ENCODE data around the gene GJE1. TPM values are rescaled to one million over a fixed set of nuclear protein-coding genes. Genes with fewer than 3 reads are reported as not detected.
"Not testable (repeated sequence)": the region's sequence is repeated elsewhere in the genome, so short reads cannot be mapped to it uniquely, and the experiment has no call there.

GJE1 gene
- total RNA-seq, 1 donor from 2014 or later: not detected

GRCh38 chr6:142155895-142156757 is 23.4 kb downstream of the GJE1 start:
- ATAC-seq (no peak), DNase-seq (no peak)
- intact Hi-C loops (cut with micrococcal nuclease): loop anchor here (5.0 to 10.0 kb wide), 2 partner anchors 51 to 229 kb away; no protein-coding TSS in a partner anchor

DNA sequence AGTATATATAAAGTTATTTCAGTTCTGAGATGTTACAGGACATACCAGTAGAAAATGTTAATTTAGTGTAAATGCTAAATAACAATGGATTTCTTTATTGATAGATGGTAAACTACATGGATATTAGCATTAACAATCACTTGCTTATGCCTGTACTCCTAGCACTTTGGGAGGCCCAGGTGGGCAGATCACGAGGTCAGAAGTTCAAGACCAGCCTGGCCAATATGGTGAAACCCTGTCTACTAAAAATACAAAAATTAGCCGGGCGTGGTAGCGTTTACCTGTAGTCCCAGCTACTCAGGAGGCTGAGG is 24.0 kb downstream of the GJE1 start:
- DNase-seq, ATAC-seq: not testable (repeated sequence)
- intact Hi-C loops (cut with micrococcal nuclease): loop anchor here (5.0 to 10.0 kb wide), 2 partner anchors 51 to 228 kb away; no protein-coding TSS in a partner anchor

DNA sequence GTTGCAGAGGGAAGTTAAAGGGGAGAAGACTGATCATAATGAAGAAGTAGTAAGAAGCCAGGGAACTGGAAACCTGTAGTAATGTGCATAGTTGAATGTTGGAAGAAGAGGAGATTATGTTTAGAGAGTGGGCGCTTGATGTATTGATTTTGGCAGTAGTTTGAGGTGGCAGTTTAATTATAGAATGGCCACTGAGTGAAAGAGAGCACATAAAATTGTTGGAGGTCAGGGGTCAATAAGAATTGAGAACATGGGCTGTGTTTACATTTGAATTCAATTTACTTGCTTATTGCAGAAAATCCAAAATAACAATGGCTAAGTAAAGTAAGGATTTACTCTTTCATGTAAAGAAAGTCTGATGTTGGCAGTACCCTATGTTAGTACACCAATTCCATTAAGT is 30.1 kb downstream of the GJE1 start:
- DNase-seq: no peak
- ATAC-seq: no peak
- intact Hi-C loops (cut with micrococcal nuclease): no loop called here

DNA sequence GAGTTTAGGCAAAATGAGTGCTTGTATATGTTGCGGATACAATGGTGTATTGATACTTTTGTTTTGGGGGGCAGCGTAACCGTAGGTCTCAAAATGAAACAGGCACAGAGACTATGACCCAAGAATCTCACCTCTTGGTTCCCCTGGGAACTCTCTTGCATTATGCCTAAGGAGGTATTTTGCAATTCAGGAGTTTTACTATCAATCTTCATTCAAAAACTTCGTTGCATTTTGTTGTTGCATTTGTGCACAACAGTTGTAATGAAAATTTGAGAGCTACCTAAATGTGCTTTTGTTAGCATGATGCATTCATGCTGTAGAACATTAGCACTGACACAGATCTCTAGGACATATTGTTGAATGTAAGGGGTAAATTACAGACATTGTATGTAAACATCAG is 32.5 kb downstream of the GJE1 start:
- intact Hi-C loops (cut with micrococcal nuclease): no loop called here

GRCh38 chr6:142167071-142167470 is 34.3 kb downstream of the GJE1 start:
- DNase-seq (no peak), ATAC-seq (no peak)
- intact Hi-C loops (cut with micrococcal nuclease): no loop called here

More for the DNA sequence above, 32.5 kb downstream of the GJE1 start:
- ATAC-seq (no peak), DNase-seq (no peak)

GRCh38 chr6:142167486-142167885 is 34.8 kb downstream of the GJE1 start:
- intact Hi-C loops (cut with micrococcal nuclease): no loop called here
- no peak for DNase-seq
- no peak for ATAC-seq

DNA sequence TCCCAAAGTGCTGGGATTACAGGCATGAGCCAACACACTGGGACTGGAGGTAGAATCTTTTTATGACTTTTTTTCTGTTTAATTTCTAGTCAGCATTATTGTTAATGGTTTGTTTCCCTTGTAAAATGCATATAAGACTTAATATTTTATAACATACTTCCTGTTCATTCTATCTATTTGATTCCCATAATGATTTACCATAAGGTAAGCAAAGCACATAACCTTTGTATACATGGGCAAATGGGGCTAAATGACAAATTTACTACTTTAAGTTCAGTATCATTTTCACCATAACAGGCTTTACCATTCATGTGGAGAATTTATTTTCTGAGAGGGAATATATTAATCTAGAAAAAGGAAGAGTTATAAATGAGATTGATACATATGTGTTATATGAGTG is 38.6 kb downstream of the GJE1 start:
- no peak for DNase-seq
- no peak for ATAC-seq
- intact Hi-C loops (cut with micrococcal nuclease): no loop called here

DNA sequence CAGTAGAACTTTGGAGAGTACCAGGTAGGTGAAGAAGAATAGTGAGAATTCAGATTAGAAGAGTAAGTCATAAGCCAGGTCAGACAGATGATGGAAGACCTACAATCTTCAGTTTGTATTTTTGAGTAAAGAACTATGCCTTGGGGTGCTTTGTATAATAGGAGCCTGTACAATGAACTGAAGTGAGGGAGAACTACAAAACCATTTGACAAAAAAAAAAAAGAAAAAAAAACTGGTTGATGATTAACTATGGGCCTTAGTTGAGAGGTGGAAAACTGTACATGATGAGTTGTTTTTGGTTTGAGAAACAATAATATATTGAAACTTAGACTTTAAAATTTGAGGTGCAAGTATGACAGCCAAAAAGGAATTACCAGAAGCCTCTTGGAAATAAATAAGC is 40.0 kb downstream of the GJE1 start:
- ATAC-seq (no peak), DNase-seq (no peak)
- intact Hi-C loops (cut with micrococcal nuclease): no loop called here

DNA sequence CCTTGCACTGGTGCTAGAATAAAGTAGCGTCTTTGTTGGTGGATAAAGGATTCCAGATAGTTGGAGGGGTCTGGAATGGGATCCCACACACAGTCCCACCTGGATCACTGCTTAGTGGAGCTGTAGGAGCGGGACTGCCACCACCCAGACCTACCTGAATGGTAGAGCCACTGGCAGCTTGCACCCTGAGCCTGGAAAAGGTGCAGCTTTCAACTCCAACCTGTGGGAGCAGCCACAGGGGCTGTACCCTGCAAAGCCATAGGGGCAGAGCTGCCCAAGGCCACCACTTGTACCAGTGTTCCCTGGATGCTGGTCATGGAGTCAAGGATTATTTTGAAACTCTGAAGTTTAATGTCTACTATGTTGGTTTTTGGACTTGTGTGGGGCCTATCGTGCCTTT is 41.3 kb downstream of the GJE1 start:
- DNase-seq: no peak
- no peak for ATAC-seq
- intact Hi-C loops (cut with micrococcal nuclease): no loop called here

GRCh38 chr6:142174703-142175102 is 42.0 kb downstream of the GJE1 start:
- ATAC-seq (no peak), DNase-seq (no peak)
- intact Hi-C loops (cut with micrococcal nuclease): no loop called here

GRCh38 chr6:142178129-142178528 is 45.4 kb downstream of the GJE1 start:
- ATAC-seq: no peak
- intact Hi-C loops (cut with micrococcal nuclease): no loop called here

GRCh38 chr6:142182004-142182403 is 49.3 kb downstream of the GJE1 start:
- intact Hi-C loops (cut with micrococcal nuclease): no loop called here
- no peak for ATAC-seq
- DNase-seq: no peak

More at GRCh38 chr6:142178129-142178528, 45.4 kb downstream of the GJE1 start:
- no peak for DNase-seq

DNA sequence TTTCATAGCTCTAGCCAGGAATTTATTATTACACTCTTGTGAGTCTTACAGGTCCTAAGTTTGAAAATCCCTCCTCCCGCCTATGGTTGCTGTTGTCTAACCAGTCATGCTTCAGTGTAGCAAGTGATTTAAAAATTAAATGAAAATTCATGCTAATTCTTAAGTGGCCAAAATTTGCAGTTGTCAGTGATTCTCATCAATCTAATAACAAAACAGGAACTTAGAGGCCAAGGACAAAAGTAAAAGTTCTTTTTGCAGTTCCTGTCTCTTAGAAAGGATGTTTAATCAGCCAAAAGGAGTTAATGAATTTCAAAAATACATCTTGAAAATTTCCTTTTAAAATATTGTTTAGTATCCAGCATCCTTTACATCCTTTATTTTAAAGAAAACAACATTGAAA is 50.6 kb downstream of the GJE1 start:
- DNase-seq (no peak), ATAC-seq (no peak)
- intact Hi-C loops (cut with micrococcal nuclease): no loop called here

DNA sequence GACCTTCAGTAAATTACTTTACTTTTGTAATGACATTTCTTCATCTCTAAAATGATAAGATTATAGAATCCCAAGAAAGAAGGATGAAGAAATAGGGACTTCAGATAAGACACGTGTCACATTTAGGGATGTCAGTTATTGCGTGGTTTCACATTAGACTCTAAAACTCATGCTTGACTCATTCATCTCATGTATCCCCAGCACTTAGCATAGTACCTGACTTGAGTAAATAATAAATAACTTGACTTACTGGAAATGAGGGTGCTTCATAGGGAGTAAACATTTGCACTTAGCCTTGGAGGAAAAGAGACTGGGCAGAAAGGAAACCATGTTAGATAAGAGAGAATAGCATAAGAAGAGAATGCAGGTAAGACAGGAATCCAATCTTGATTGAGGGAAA is 51.6 kb downstream of the GJE1 start:
- no peak for ATAC-seq
- intact Hi-C loops (cut with micrococcal nuclease): no loop called here
- no peak for DNase-seq

Other genes starting within 250 kb of the GJE1 start
- gene NMBR, start 14.2 kb downstream of the GJE1 start, total RNA-seq: not detected
- gene VTA1, start 14.3 kb downstream of the GJE1 start, total RNA-seq: 34.4 TPM
- gene ADGRG6, start 169.1 kb downstream of the GJE1 start, total RNA-seq: 3.8 TPM